IMR-90 (cell line): ENCODE results near the gene CCL2. TPM values are rescaled to one million over a fixed set of nuclear protein-coding genes. Genes with fewer than 3 reads are reported as not detected.

ENCODE experiments used
- ATAC-seq: fragments of 200-7000 bp; cut with Tn5 transposase; 2 replicates; pipeline ENCODE4 v1.9.1; 2020; ENCODE audit warnings: low read depth, mild to moderate bottlenecking, moderate library complexity
- BruUV-seq: library from RNA; stranded (reverse); fragments of 400-500 nt; replicated peaks from 2 replicates; lab custom pipeline; 2021; lab: Mats Ljungman, UMichigan
- CTCF ChIA-PET: fragments of 300-600 bp; formaldehyde crosslinking; extraction: SDS; loops from one replicate; lab custom pipeline; 2021; ENCODE audit warnings: antibody characterized with exemption; lab: Yijun Ruan, JAX
- POLR2A ChIA-PET: fragments of 300-600 bp; sonication (Branson Sonifier 250); formaldehyde crosslinking; loops from one replicate; lab custom pipeline; 2022; ENCODE audit warnings: antibody characterized with exemption; ENCODE audit not compliant: unreplicated experiment; lab: Charles Lee
- DNase-seq: peaks from one replicate; pipeline ENCODE4 v3.0.0; 2013
- H2AFZ ChIP-seq: replicated peaks from 2 replicates; pipeline ENCODE3; 2013; ENCODE audit warnings: low read length, mild to moderate bottlenecking; ENCODE audit not compliant: poor library complexity
- H2AK5ac ChIP-seq: 2 replicates; pipeline ENCODE4 v1.6.1; 2013; ENCODE audit warnings: low read depth, low read length, inconsistent platforms
- H2AK9ac ChIP-seq: replicated peaks from 2 replicates; pipeline ENCODE3; 2013; ENCODE audit warnings: mild to moderate bottlenecking, low read depth, low read length, moderate library complexity; ENCODE audit not compliant: poor library complexity
- H2BK120ac ChIP-seq: 2 replicates; pipeline ENCODE4 v1.6.1; 2013; ENCODE audit warnings: low read depth, low read length, inconsistent platforms
- H2BK15ac ChIP-seq: 3 replicates; pipeline ENCODE4 v1.6.1; 2013; ENCODE audit warnings: low read depth, low read length, inconsistent platforms
- H2BK20ac ChIP-seq: 2 replicates; pipeline ENCODE4 v1.6.1; 2013; ENCODE audit warnings: low read depth, mild to moderate bottlenecking, inconsistent platforms, low read length, moderate library complexity
- H2BK5ac ChIP-seq: 2 replicates; pipeline ENCODE4 v1.6.1; 2013; ENCODE audit warnings: mild to moderate bottlenecking, low read depth, low read length, inconsistent platforms; ENCODE audit not compliant: poor library complexity, severe bottlenecking
- H3K14ac ChIP-seq: replicated peaks from 2 replicates; pipeline ENCODE4 v1.6.1; 2013; ENCODE audit warnings: low read depth, low read length, inconsistent platforms
- H3K18ac ChIP-seq: 2 replicates; pipeline ENCODE4 v1.6.1; 2013; ENCODE audit warnings: low read depth, low read length, control low read depth
- H3K23ac ChIP-seq: 2 replicates; pipeline ENCODE4 v1.6.1; 2013; ENCODE audit warnings: low read depth, low read length, inconsistent platforms
- H3K27ac ChIP-seq: 2 replicates; pipeline ENCODE4 v1.5.1; 2013; ENCODE audit warnings: mild to moderate bottlenecking, control low read depth, low read length; ENCODE audit not compliant: insufficient read depth
- H3K27me3 ChIP-seq: 2 replicates; pipeline ENCODE4 v1.6.1; 2013; ENCODE audit warnings: low read length; ENCODE audit not compliant: control insufficient read depth, insufficient read depth
- H3K36me3 ChIP-seq: 2 replicates; pipeline ENCODE4 v1.6.1; 2013; ENCODE audit warnings: low read length, mixed read lengths; ENCODE audit not compliant: control insufficient read depth, insufficient read depth
- H3K4ac ChIP-seq: 2 replicates; pipeline ENCODE4 v1.6.1; 2013; ENCODE audit warnings: low read depth, low read length, inconsistent platforms
- H3K4me1 ChIP-seq: 2 replicates; pipeline ENCODE4 v1.6.1; 2013; ENCODE audit warnings: low read length, mixed read lengths; ENCODE audit not compliant: control insufficient read depth, insufficient read depth
- H3K4me2 ChIP-seq: 2 replicates; pipeline ENCODE4 v1.6.1; 2013; ENCODE audit warnings: low read depth, mild to moderate bottlenecking, control low read depth, low read length, moderate library complexity
- H3K4me3 ChIP-seq: 2 replicates; pipeline ENCODE4 v1.5.1; 2013; ENCODE audit warnings: low read depth, mild to moderate bottlenecking, control low read depth, low read length, moderate library complexity; ENCODE audit not compliant: insufficient read depth
- H3K56ac ChIP-seq: 2 replicates; pipeline ENCODE4 v1.6.1; 2013; ENCODE audit warnings: low read length, inconsistent platforms; ENCODE audit not compliant: insufficient read depth; ENCODE audit errors: extremely low read depth
- H3K79me1 ChIP-seq, 2 experiments: 2 replicates each; pipeline ENCODE4 v1.6.1; 2013; ENCODE audit warnings: low read length in 2 of 2, inconsistent platforms in 1 of 2, low read depth in 1 of 2
- H3K9ac ChIP-seq: 2 replicates; pipeline ENCODE4 v1.6.1; 2013; ENCODE audit warnings: low read depth, low read length, control low read depth
- H3K9me1 ChIP-seq: 2 replicates; pipeline ENCODE4 v1.6.1; 2013; ENCODE audit warnings: low read length, inconsistent platforms; ENCODE audit not compliant: insufficient read depth
- H3K9me3 ChIP-seq: 2 replicates; pipeline ENCODE4 v1.6.1; 2013; ENCODE audit warnings: low read length; ENCODE audit not compliant: control insufficient read depth, insufficient read depth
- H4K20me1 ChIP-seq: 2 replicates; pipeline ENCODE4 v1.6.1; 2013; ENCODE audit warnings: low read length, inconsistent platforms; ENCODE audit not compliant: insufficient read depth
- H4K5ac ChIP-seq: 2 replicates; pipeline ENCODE4 v1.6.1; 2013; ENCODE audit warnings: mild to moderate bottlenecking, low read depth, low read length, control low read depth
- H4K8ac ChIP-seq, 2 experiments: 2 replicates each; pipeline ENCODE4 v1.6.1; 2013; ENCODE audit warnings: low read depth in 2 of 2, low read length in 2 of 2, control low read depth in 1 of 2, inconsistent platforms in 1 of 2
- H4K91ac ChIP-seq: 2 replicates; pipeline ENCODE4 v1.6.1; 2013; ENCODE audit warnings: low read depth, low read length, inconsistent platforms; ENCODE audit not compliant: insufficient read depth
- BHLHE40 ChIP-seq: fragments of 150-350 bp; IDR thresholded peaks from 2 replicates; pipeline ENCODE4 v1.6.1; 2016; ENCODE audit warnings: mild to moderate bottlenecking, low read depth, low read length
- CEBPB ChIP-seq: IDR thresholded peaks from 2 replicates; pipeline ENCODE4 v1.6.1; 2012; ENCODE audit warnings: low read depth, low read length, improper control_type of control experiment
- CHD1 ChIP-seq: IDR thresholded peaks from 2 replicates; pipeline ENCODE4 v1.6.1; 2012; ENCODE audit warnings: low read depth, low read length, improper control_type of control experiment
- MAFK ChIP-seq: IDR thresholded peaks from 2 replicates; pipeline ENCODE4 v1.6.1; 2012; ENCODE audit warnings: low read depth, low read length, improper control_type of control experiment
- MAZ ChIP-seq: IDR thresholded peaks from 2 replicates; pipeline ENCODE4 v1.6.1; 2012; ENCODE audit warnings: low read depth, mild to moderate bottlenecking, low read length, improper control_type of control experiment, moderate library complexity, borderline replicate concordance
- MXI1 ChIP-seq: IDR thresholded peaks from 2 replicates; pipeline ENCODE4 v1.6.1; 2012; ENCODE audit warnings: low read depth, mild to moderate bottlenecking, low read length, moderate library complexity, borderline replicate concordance
- NFE2L2 ChIP-seq: fragments of 150-350 bp; IDR thresholded peaks from 2 replicates; pipeline ENCODE4 v1.6.1; 2016; ENCODE audit warnings: low read depth, mild to moderate bottlenecking, low read length
- POLR2A ChIP-seq: IDR thresholded peaks from 2 replicates; pipeline ENCODE4 v1.6.1; 2012; ENCODE audit warnings: mild to moderate bottlenecking, low read depth, low read length
- RAD21 ChIP-seq: IDR thresholded peaks from 2 replicates; pipeline ENCODE4 v1.6.1; 2012; ENCODE audit warnings: low read length, improper control_type of control experiment
- RCOR1 ChIP-seq: IDR thresholded peaks from 2 replicates; pipeline ENCODE4 v1.6.1; 2012; ENCODE audit warnings: mild to moderate bottlenecking, low read length, improper control_type of control experiment; ENCODE audit not compliant: insufficient replicate concordance
- RFX5 ChIP-seq: IDR thresholded peaks from 2 replicates; pipeline ENCODE4 v1.8.0; 2012; ENCODE audit warnings: low read depth, mild to moderate bottlenecking, low read length, moderate library complexity
- SMC3 ChIP-seq: fragments of 150-350 bp; IDR thresholded peaks from 2 replicates; pipeline ENCODE4 v1.6.1; 2016; ENCODE audit warnings: low read depth, mild to moderate bottlenecking, antibody characterized with exemption, low read length, moderate library complexity
- WGBS, 2 experiments: methylation state at CpG; one replicate each; pipeline versions ENCODE4 v1.1.5 to v1.1.7; 2013; ENCODE audit warnings: missing lambda C conversion rate in 2 of 2; ENCODE audit not compliant: insufficient read length in 1 of 2; ENCODE audit errors: extremely low coverage in 2 of 2; 5-methylcytosine and 5-hydroxymethylcytosine counted together
- dilution Hi-C: fragments of 300-500 bp; cut with HindIII; formaldehyde crosslinking; loops from one replicate; pipeline ENCODE4 v1.14.3; 2018; ENCODE audit warnings: low sequenced_read_pairs; ENCODE audit not compliant: unreplicated experiment
- in situ Hi-C: fragments of 300-500 bp; cut with MboI; formaldehyde crosslinking; loops from 3 replicates; pipeline ENCODE4 v1.14.3; 2019; ENCODE audit warnings: low sequenced_read_pairs, inconsistent platforms, mixed read lengths
- intact Hi-C: fragments of 100-400 bp; cut with micrococcal nuclease; formaldehyde crosslinking; loops from 2 replicates; pipeline ENCODE4 v1.10.0; 2022
- polyA plus RNA-seq, 3 experiments: library from polyadenylated mRNA; depleted of rRNA; stranded (reverse); fragments of >200 nt; gene quantifications; 2 replicates each; pipeline ENCODE4 v1.2.3, GENCODE V29; 2012; ENCODE audit warnings: low replicate concordance in 1 of 3
- total RNA-seq: library from RNA; depleted of rRNA; stranded (reverse); fragments of >200 nt; gene quantifications from 2 replicates; pipeline ENCODE4 v1.2.3, GENCODE V29; 2012
- TF ChIP-seq, protein P1 (sequence below): conservative IDR thresholded peaks from 2 replicates; pipeline ENCODE4 v1.5.1; 2012; ENCODE audit warnings: mild to moderate bottlenecking, low read depth, low read length, improper control_type of control experiment
- TF ChIP-seq, protein P2 (sequence below): fragments of 150-350 bp; IDR thresholded peaks from 2 replicates; pipeline ENCODE4 v1.6.1; 2016; ENCODE audit warnings: low read depth, mild to moderate bottlenecking, low read length, moderate library complexity, borderline replicate concordance

The CCL2 gene
- total and polyA plus RNA-seq, 2 of the 4 experiments (the other 2 are of a cell fraction) = 103 to 206 TPM

DNA sequence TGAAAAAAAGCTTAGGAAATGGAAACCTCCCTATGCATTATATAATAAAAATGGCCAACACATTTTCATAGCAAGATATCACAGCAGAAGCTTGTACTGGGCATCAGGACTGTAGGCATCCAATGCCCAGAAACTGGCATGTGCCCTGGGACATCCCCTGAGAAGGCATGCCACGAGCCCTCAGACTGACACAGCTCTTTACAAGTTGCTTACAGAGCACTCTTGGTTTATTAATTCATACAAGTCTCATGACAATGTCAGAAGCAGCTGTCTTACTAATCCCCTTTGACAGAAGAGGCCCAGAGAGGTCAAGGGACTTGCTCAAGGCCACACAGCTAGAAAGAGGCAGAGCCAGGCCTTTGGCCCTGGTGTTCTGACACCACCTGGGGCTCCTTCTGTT lies 5.6 kb upstream of the CCL2 start:
- Histone ChIP-seq H3K79me1 (no peaks in the 10 kb centered on the region), H2AK9ac (no peak overlapping the region), H2AFZ (no peak overlapping the region), H3K9me3 (no peaks in the 10 kb centered on the region), H2BK15ac (peak overlapping the region; percentile 91; the same call in 2 of the 3 replicates), H4K8ac (peak overlapping the region; percentile 55 to 96; a peak in 3 of 4 replicates), H3K27ac (peak overlapping the region; percentile 83; the same call in 1 of the 2 replicates), H3K4me2 (no peak overlapping the region), H3K36me3 (no peaks in the 10 kb centered on the region), H3K18ac (peak overlapping the region; percentile 86), H4K5ac (peak overlapping the region; percentile 80), H3K4me3 (no peak overlapping the region), H3K9ac (no peak overlapping the region), H3K9me1 (peaks cover 27% of the 10 kb centered on the region), H4K20me1 (no peaks in the 10 kb centered on the region), H2BK5ac (peak overlapping the region; percentile 77), H2BK120ac (peak overlapping the region; percentile 94), H2BK20ac (peak overlapping the region; percentile 73), H2AK5ac (peak overlapping the region; percentile 63), H3K56ac (no peak overlapping the region), H3K27me3 (no peaks in the 10 kb centered on the region), H3K4me1 (peaks cover 48% of the 10 kb centered on the region), H3K14ac (no peak overlapping the region), H3K23ac (no peak overlapping the region; the same call in 1 of the 2 replicates), H4K91ac (peak overlapping the region; percentile 95), H3K4ac (peak overlapping the region; percentile 77)
- CTCF ChIA-PET = interaction anchor here (0.8 to 1.4 kb wide), 2 partner anchors 57 to 78 kb away, joined by 3 read pairs; no protein-coding TSS in a partner anchor
- dilution Hi-C loops (no loop called here), in situ Hi-C loops (loop anchor here (5.0 kb wide), 1 partner anchor 58 kb away; no protein-coding TSS in a partner anchor), intact Hi-C loops (no loop called here)
- 80% methylated on average over 1 of the region's 1 CpG; no CpG with 5 or more reads in 1 of the 2 experiments for WGBS, 2 experiments
- DNase-seq (no peak), ATAC-seq (no peak)
- no TSS peak for BruUV-seq
- TF ChIP-seq POLR2A (no peak), RFX5 (no peak), MXI1 (no peak), SMC3 (no peak), CEBPB (no peak), MAZ (no peak), NFE2L2 (no peak), CHD1 (no peak), RCOR1 (no peak), BHLHE40 (no peak), RAD21 (no peak), MAFK (no peak)
- TF ChIP-seq, protein P1, sequence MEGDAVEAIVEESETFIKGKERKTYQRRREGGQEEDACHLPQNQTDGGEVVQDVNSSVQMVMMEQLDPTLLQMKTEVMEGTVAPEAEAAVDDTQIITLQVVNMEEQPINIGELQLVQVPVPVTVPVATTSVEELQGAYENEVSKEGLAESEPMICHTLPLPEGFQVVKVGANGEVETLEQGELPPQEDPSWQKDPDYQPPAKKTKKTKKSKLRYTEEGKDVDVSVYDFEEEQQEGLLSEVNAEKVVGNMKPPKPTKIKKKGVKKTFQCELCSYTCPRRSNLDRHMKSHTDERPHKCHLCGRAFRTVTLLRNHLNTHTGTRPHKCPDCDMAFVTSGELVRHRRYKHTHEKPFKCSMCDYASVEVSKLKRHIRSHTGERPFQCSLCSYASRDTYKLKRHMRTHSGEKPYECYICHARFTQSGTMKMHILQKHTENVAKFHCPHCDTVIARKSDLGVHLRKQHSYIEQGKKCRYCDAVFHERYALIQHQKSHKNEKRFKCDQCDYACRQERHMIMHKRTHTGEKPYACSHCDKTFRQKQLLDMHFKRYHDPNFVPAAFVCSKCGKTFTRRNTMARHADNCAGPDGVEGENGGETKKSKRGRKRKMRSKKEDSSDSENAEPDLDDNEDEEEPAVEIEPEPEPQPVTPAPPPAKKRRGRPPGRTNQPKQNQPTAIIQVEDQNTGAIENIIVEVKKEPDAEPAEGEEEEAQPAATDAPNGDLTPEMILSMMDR = no peak
- TF ChIP-seq, protein P2, sequence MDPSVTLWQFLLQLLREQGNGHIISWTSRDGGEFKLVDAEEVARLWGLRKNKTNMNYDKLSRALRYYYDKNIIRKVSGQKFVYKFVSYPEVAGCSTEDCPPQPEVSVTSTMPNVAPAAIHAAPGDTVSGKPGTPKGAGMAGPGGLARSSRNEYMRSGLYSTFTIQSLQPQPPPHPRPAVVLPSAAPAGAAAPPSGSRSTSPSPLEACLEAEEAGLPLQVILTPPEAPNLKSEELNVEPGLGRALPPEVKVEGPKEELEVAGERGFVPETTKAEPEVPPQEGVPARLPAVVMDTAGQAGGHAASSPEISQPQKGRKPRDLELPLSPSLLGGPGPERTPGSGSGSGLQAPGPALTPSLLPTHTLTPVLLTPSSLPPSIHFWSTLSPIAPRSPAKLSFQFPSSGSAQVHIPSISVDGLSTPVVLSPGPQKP = no peak
- POLR2A ChIA-PET = no interaction called here
